Activated naive CD4-positive, alpha-beta T cell treated with anti-CD3 and anti-CD28 coated beads for 36 hours (primary cell): Measurements from ENCODE around the gene ZC3H12C. TPM values are rescaled to one million over a fixed set of nuclear protein-coding genes. Genes with fewer than 3 reads are reported as not detected.

Experiments used
- CTCF ChIA-PET: fragments of 350-600 bp; sonication (Branson Sonifier 250); formaldehyde crosslinking; loops from one replicate; lab custom pipeline; 2021; ENCODE audit warnings: antibody characterized with exemption; lab: Charles Lee
- DNase-seq: peaks from one replicate; pipeline ENCODE4 v3.0.0-alpha.2; 2020
- H3K27ac Mint-ChIP-seq: one replicate; pipeline ENCODE4 v1.8.0; 2021; ENCODE audit warnings: mild to moderate bottlenecking, mixed read lengths
- H3K27me3 Mint-ChIP-seq: one replicate; pipeline ENCODE4 v1.8.0; 2021; ENCODE audit warnings: low read depth, mixed read lengths
- H3K36me3 Mint-ChIP-seq: one replicate; pipeline ENCODE4 v1.8.0; 2021; ENCODE audit warnings: low read depth, mixed read lengths
- H3K4me1 Mint-ChIP-seq: one replicate; pipeline ENCODE4 v1.8.0; 2021; ENCODE audit warnings: low read depth, mixed read lengths
- H3K4me3 Mint-ChIP-seq: one replicate; pipeline ENCODE4 v1.8.0; 2021; ENCODE audit warnings: mild to moderate bottlenecking, moderate library complexity, mixed read lengths
- H3K9me3 Mint-ChIP-seq: one replicate; pipeline ENCODE4 v1.8.0; 2021; ENCODE audit warnings: mixed read lengths
- intact Hi-C: fragments of 100-400 bp; cut with micrococcal nuclease; formaldehyde crosslinking; loops from one replicate; pipeline ENCODE4 v1.15.1; 2023
- total RNA-seq, 2 experiments: library from RNA; stranded (reverse); gene quantifications; one replicate each; pipeline ENCODE4 v1.2.3, GENCODE V29; 2021

The ZC3H12C gene
- not detected for total RNA-seq

DNA sequence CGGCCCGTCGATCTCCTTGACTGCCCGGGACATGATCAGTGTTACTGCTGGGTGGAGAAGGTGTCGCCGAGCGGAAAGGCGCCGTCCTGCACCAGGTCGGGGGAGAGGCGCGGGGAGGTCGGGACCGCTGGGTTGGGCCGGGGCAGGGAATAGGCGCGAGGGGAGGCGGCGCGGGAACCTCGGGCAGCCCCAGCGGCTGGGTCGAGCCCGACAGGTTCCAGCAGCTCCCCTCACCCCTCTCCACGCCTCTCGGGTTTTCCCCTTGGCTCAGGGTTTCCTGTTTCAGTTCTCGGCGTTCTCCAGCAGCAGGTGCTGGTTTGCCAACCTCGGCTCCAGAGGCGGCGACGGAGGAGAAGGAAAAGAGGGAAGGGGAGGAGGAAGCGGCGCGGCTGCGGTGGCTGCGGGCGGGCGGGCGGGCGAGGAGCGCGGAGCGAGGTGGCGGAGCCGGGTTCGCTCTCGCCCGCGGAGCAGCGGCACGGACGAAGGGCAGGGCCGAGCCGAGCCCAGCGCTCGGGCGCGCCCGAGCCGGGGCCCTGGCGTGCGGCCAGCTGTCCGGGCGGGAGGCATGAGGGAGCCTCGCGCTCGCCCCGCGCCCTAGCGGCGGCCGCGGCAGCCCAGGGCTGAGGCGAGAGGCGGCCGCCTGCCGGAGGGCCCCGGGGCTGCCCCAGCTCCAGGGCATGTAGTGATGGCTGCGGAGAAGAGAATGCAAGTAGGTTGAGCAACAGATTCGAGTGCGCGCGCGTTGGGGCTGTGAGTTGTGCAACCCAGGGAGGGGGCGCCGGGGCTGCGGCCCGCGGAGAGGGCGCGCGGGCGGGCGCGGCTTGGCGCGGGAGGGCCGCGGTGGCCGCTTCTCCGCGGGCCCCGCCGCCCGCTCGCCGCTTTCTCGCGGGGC, at the start of gene ZC3H12C:
ZC3H12C (plus strand) TSS at position 878 of the 892 bp plus-strand sequence. CDS start 20 bp downstream, outside the sequence.
- CTCF ChIA-PET: interaction anchor here (0.6 kb wide), 1 partner anchor 111 kb away, joined by 3 read pairs; no protein-coding TSS in a partner anchor
- H3K27ac Mint-ChIP-seq: no peak within 1 kb of the TSS
- intact Hi-C loops: loop anchor here (2.0 to 5.0 kb wide), 2 partner anchors 280 to 335 kb away; partner anchors contain the start of gene FDX1
- no peaks in the 10 kb centered on the region for H3K36me3 Mint-ChIP-seq
- peaks cover 11% of the 10 kb centered on the region for H3K4me1 Mint-ChIP-seq
- peak within 1 kb of the TSS; percentile 78 for H3K4me3 Mint-ChIP-seq
- no peaks in the 10 kb centered on the region for H3K9me3 Mint-ChIP-seq
- DNase-seq: peak; percentile 73
- H3K27me3 Mint-ChIP-seq: peaks cover 49% of the 10 kb centered on the region

DNA sequence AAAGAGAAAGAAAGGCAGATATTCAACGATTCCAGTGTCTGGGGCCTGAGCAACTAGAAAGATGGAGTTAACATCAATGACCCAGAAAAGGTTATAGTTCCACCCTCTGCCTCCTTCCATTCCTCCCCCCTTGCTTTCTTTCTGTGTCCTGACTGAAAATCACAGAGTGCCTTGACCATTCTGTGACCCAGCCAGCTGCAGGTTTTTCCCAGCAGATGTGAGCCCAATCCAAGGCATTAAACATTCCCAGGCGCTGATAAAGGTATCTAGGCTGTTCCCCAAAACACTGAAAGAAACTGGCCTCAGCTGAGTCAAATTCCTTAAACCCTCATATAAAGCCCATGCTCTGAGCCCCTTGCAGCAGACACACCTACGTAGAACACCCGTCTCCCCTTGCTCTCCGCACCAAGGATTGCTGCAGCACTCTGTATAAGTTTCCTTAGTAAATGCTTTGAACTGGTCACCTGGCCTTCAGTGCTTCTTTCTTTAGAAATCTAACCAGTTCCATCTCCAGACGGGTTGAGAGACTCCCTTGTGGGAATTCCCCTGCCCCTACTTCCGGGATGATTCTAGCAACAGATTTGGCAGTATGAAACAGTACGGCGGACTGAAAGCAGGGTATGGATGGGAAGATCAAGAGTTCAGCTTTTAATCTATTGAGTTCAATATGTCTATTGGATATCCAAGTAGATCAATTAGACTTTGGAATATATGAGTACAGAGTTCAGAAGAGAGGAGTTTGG, 48.8 kb upstream of the ZC3H12C start:
- Mint-ChIP-seq H3K9me3 (no peaks in the 10 kb centered on the region), H3K4me3 (no peak overlapping the region), H3K4me1 (no peaks in the 10 kb centered on the region), H3K27me3 (peaks cover 12% of the 10 kb centered on the region), H3K27ac (no peak overlapping the region), H3K36me3 (no peaks in the 10 kb centered on the region)
- CTCF ChIA-PET: no interaction called here
- no peak for DNase-seq
- intact Hi-C loops: no loop called here

DNA sequence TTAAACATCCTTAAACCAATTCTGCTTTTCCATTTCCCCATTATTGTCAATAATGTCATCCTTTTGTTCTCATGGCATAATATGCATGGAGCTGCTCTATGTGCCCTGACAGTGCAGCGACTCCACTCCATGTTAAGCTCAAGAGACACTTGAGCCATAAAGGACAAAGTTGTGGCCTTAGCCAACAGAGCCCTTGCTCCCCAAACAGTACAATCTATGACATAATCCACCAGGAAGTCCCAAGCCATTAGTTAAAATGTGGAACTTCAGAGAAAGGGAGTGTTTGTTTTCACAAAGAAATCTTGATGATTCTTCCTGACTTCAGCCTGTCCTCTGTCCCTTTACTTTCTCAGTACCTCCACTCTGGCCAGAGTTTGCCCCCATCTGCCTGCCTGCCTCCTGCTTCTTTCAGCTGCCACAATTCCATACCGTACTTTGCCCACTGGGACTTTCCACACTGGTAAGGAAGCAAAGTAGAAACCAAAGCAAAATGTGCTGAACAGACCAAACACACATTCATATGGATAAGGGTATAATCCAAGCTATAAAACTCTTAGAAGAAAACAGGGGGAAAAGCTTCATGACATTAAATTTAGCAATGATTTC, 46.3 kb upstream of the ZC3H12C start:
- no peaks in the 10 kb centered on the region for H3K36me3 Mint-ChIP-seq
- intact Hi-C loops: no loop called here
- H3K4me3 Mint-ChIP-seq: no peak overlapping the region
- H3K4me1 Mint-ChIP-seq: no peaks in the 10 kb centered on the region
- H3K27ac Mint-ChIP-seq: no peak overlapping the region
- peaks cover 1% of the 10 kb centered on the region for H3K9me3 Mint-ChIP-seq
- CTCF ChIA-PET: no interaction called here
- DNase-seq: no peak
- H3K27me3 Mint-ChIP-seq: peaks cover 8% of the 10 kb centered on the region

DNA sequence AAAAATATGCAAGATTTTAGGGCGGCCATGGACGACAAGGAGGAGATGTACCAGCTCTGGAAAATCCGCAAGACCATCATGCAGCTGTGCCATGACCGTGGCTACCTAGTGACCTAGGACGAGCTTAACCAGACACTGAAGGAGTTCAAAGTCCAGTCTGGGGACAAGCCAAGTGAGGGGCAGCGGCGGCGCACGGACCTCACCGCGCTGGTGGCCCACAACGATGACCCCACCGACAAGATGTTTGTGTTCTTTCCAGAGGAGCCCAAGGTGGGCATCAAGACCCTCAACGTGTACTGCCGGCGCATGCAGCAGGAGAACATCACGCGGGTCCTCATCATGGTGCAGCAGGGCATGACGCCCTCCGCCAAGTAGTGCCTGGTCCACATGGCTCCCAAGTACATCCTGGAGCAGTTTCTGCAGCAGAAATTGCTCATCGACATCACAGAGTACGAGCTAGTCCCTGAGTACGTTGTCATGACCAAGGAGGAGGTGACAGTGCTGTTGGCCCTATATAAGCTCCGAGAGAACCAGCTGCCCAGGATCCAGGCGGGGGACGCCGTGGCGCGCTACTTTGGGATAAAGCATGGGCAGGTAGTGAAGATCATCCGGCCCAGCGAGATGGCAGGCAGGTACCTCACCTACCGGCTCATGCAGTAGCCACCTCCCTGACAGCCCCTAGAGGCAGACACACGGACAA, 43.5 kb upstream of the ZC3H12C start:
- intact Hi-C loops: no loop called here
- Mint-ChIP-seq H3K4me1 (no peaks in the 10 kb centered on the region), H3K36me3 (no peaks in the 10 kb centered on the region), H3K27me3 (peaks cover 3% of the 10 kb centered on the region), H3K27ac (no peak overlapping the region), H3K9me3 (peaks cover 16% of the 10 kb centered on the region), H3K4me3 (no peak overlapping the region)
- CTCF ChIA-PET: no interaction called here
- DNase-seq: no peak

DNA sequence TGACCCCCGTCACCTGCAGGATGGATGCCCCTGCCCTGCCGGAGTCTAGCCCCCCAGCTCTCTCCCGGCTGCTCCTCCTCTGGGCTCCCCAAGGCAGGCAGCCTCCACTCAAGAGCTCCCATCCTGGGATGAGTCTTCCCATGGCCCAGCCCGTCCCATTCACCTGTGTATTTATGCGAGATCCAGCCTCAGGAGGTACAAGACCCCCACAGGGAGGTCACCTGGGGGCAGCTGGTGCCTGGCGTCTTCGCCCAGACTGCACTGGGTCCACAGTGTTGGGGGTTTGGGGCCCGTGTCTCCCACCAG, 43.0 kb upstream of the ZC3H12C start:
- Mint-ChIP-seq H3K4me1 (no peaks in the 10 kb centered on the region), H3K27me3 (peaks cover 3% of the 10 kb centered on the region), H3K4me3 (no peak overlapping the region), H3K9me3 (peaks cover 16% of the 10 kb centered on the region), H3K27ac (no peak overlapping the region), H3K36me3 (no peaks in the 10 kb centered on the region)
- intact Hi-C loops: no loop called here
- CTCF ChIA-PET: no interaction called here
- DNase-seq: no peak

DNA sequence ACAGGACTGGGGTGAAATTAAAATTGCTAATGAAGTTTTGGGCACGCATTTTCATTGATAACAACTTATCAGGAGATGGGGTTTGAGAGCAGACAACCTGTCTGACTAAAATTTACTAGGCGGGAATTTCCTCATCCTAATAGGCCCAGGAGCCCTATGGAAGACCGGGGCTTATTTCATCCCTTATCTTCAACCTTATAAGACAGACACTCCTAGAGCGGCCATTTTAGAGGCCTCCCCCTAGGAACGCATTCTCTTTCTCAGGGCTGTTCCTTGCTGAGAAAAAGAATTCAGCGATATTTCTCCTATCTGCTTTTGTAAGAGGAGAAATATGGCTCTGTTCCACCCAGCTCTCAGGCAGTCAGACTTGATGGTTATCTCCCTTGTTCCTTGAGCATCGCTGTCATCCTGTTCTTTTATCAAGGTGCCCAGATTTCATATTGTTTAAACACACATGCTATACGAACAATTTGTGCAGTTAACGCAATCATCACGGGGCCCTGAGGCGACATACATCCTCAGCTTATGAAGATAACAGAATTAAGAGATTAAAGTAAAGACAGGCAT, 39.3 kb upstream of the ZC3H12C start:
- no peak overlapping the region for H3K4me3 Mint-ChIP-seq

DNA sequence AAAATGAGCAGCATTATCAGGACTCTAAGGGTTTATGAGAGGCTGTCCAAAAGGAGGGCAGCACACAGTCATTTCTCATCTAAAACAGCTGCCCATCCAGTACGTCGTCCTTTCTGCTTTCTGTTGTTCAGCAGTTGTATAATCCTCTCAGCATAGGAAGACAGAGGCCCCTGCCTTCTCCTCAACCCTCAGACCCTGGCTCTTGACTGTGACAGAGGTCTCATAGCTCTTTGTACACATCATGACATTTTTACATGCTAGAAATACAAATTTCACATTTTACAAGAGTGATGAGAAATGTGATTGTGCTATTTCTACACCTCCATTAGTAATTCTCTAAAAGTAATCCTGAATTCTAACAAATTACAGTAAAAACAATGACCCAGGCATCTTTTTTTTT, 36.2 kb upstream of the ZC3H12C start:
- DNase-seq: no peak
- CTCF ChIA-PET: no interaction called here
- no peak overlapping the region for H3K27ac Mint-ChIP-seq
- no peaks in the 10 kb centered on the region for H3K36me3 Mint-ChIP-seq
- H3K4me3 Mint-ChIP-seq: no peak overlapping the region
- peaks cover 14% of the 10 kb centered on the region for H3K9me3 Mint-ChIP-seq
- H3K4me1 Mint-ChIP-seq: no peaks in the 10 kb centered on the region
- intact Hi-C loops: no loop called here
- peaks cover 5% of the 10 kb centered on the region for H3K27me3 Mint-ChIP-seq

More for the DNA sequence above, 39.3 kb upstream of the ZC3H12C start:
- DNase-seq: no peak
- H3K36me3 Mint-ChIP-seq: no peaks in the 10 kb centered on the region
- H3K4me1 Mint-ChIP-seq: no peaks in the 10 kb centered on the region
- intact Hi-C loops: no loop called here
- CTCF ChIA-PET: no interaction called here
- H3K9me3 Mint-ChIP-seq: peaks cover 16% of the 10 kb centered on the region
- H3K27ac Mint-ChIP-seq: no peak overlapping the region
- peaks cover 5% of the 10 kb centered on the region for H3K27me3 Mint-ChIP-seq

DNA sequence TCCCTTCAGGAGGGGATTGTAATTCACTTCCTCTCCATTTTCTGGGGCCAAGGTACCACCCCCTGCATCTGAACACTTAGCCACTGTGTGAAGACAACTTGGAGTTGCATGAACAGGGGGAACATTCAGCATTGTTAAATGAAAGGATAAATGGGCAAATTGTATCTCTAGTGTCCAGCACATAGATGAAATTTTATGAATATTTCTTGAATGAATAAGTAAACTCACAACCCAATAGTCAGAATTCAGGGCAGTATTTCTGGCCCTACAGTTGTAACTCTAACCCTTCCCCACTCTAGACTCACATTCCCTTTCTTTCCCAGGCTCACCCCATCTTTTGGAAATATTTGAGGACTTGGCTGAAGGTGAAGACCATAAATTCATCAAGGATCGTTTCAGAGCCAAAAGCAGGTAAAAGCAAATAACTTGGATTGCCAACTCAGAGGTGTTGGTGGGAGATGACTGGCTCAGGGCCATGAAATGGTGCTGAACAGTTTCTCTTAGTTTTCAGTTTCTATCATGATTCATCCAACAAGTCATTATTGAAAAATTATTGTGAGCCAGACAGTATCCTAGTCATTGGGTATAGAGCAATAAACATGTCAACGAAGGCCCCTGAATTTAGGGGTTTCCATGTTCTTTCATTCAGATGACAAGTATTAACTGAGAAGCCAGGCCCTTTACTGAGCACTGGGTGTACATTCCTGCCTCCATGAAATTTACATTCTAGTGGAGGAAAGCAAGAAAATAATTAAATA, 33.3 kb upstream of the ZC3H12C start:
- H3K27ac Mint-ChIP-seq: no peak overlapping the region
- no peaks in the 10 kb centered on the region for H3K36me3 Mint-ChIP-seq
- no peak for DNase-seq
- no peaks in the 10 kb centered on the region for H3K9me3 Mint-ChIP-seq
- peaks cover 9% of the 10 kb centered on the region for H3K27me3 Mint-ChIP-seq
- no peak overlapping the region for H3K4me3 Mint-ChIP-seq
- H3K4me1 Mint-ChIP-seq: no peaks in the 10 kb centered on the region
- intact Hi-C loops: no loop called here
- CTCF ChIA-PET: no interaction called here

DNA sequence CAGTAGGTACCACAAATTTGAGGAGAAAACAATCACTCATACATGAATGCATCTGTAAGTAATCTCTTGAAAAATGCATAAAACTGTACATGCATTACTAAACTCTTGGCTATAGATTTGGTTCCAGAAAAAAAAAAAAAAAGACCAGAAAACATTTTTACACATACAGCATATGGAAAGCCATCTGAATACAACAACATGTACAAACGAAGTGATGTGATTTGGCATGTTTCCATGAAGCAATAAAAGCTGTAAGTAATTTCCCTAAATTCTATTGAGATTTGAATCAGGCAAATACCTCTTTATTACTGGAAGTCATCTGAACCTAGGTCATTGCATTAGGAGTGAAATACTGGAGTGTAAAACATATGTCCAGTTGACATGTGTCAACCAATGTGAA, 31.9 kb upstream of the ZC3H12C start:
- intact Hi-C loops: no loop called here
- Mint-ChIP-seq H3K4me3 (no peak overlapping the region), H3K36me3 (no peaks in the 10 kb centered on the region), H3K9me3 (no peaks in the 10 kb centered on the region), H3K27me3 (peaks cover 6% of the 10 kb centered on the region), H3K27ac (no peak overlapping the region), H3K4me1 (no peaks in the 10 kb centered on the region)
- DNase-seq: no peak
- CTCF ChIA-PET: no interaction called here

DNA sequence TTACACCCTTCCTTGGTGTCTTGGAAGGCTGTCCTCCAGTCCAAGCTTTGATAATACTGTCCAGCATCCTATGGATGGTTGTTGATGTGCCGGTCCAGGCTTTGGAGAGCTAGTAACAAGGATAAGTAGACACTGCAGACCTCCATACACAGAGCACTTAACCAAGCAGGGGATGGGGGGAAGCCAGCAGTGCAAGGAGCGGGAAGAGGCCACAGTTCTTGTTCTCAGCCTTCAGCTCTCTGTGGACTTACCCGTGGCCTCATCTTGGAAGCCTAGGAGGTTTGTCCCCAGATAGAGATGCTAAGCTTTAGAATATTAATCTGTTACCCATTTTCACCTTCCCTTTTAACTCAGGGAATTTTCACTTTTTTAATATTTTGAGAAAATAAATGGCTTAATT, 30.9 kb upstream of the ZC3H12C start:
- Mint-ChIP-seq H3K27ac (no peak overlapping the region), H3K4me3 (no peak overlapping the region), H3K9me3 (no peaks in the 10 kb centered on the region), H3K27me3 (peaks cover 3% of the 10 kb centered on the region), H3K36me3 (no peaks in the 10 kb centered on the region), H3K4me1 (no peaks in the 10 kb centered on the region)
- CTCF ChIA-PET: no interaction called here
- intact Hi-C loops: no loop called here
- no peak for DNase-seq

DNA sequence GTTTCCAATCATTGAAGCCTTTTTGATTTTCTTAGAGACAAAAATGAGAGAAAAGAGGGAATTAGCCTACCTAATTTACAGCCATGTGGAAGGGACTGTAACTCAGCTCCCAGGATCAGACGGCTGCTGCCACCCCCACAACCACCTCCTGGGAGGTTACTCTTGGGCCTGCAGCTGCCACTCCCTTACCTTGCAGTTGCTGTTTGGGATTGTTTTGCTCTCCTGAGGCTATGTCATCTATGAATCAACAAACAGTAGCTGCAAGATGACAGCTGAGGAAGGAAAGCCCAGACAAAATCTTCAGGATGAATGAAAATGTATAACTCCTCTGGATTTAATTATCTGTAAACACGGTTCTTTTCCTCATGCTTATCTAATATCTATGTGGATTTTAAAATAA, 28.0 kb upstream of the ZC3H12C start:
- Mint-ChIP-seq H3K4me1 (no peaks in the 10 kb centered on the region), H3K36me3 (no peaks in the 10 kb centered on the region), H3K4me3 (no peak overlapping the region), H3K9me3 (no peaks in the 10 kb centered on the region), H3K27me3 (peaks cover 8% of the 10 kb centered on the region), H3K27ac (no peak overlapping the region)
- intact Hi-C loops: no loop called here
- DNase-seq: no peak
- CTCF ChIA-PET: no interaction called here
